Measurements from ENCODE around the gene ALG3. TPM values are rescaled to one million over a fixed set of nuclear protein-coding genes. Genes with fewer than 3 reads are reported as not detected.

The ALG3 gene
- total RNA-seq, 1 donor from 2014 or later = 30.1 TPM

DNA sequence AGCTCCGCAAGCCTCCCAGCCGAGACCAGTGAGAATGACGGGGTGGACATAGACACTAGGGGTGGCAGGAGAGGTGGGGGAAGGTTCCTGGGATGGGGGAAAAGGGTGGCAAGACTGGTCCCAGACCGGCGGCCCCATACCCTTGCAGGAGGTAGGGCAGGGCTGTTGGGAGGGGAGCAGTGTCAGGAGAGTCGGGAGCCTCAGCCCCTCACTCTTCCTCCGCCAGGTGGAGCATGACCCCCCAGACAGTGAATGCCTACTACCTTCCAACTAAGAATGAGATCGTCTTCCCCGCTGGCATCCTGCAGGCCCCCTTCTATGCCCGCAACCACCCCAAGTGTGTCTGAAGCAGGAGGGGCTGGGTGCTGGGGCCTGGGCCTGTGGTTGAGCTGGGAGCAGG lies 41.6 kb upstream of the ALG3 start:
- no peaks in the 10 kb centered on the region for H3K36me3 ChIP-seq
- intact Hi-C loops (cut with DNase I) = no loop called here
- TF ChIP-seq, protein P1, sequence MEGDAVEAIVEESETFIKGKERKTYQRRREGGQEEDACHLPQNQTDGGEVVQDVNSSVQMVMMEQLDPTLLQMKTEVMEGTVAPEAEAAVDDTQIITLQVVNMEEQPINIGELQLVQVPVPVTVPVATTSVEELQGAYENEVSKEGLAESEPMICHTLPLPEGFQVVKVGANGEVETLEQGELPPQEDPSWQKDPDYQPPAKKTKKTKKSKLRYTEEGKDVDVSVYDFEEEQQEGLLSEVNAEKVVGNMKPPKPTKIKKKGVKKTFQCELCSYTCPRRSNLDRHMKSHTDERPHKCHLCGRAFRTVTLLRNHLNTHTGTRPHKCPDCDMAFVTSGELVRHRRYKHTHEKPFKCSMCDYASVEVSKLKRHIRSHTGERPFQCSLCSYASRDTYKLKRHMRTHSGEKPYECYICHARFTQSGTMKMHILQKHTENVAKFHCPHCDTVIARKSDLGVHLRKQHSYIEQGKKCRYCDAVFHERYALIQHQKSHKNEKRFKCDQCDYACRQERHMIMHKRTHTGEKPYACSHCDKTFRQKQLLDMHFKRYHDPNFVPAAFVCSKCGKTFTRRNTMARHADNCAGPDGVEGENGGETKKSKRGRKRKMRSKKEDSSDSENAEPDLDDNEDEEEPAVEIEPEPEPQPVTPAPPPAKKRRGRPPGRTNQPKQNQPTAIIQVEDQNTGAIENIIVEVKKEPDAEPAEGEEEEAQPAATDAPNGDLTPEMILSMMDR (IDR thresholded peaks at IDR 0.05) = no peak
- ATAC-seq (no peak), DNase-seq (no peak)
- no peak overlapping the region for H3K4me3 ChIP-seq
- no peaks in the 10 kb centered on the region for H3K27me3 ChIP-seq (ENCODE audit: low read depth)
- H3K9me3 ChIP-seq = no peaks in the 10 kb centered on the region
- no peak overlapping the region for H3K27ac ChIP-seq
- H3K4me1 ChIP-seq = no peaks in the 10 kb centered on the region

DNA sequence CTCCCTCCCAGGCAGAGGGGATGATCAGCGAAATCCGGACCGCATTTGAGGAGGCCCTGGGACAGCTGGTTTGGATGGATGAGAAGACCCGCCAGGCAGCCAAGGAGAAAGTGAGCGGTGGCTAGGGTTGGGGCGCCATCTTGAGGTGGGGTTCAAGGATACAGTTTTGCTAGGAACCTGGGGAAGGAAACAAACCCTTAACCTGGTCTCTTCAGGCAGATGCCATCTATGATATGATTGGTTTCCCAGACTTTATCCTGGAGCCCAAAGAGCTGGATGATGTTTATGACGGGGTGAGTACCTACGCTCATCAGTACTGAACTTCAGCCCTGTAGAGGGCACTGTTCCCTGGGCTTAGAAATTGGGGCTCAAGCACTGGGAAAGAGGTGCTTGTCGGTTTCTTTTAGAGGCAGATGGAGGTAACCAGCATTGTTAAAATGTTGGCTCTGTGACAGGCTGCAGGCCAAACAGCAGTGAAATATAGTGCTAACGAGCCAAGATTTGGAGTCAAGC lies 40.7 kb upstream of the ALG3 start:
- H3K4me3 ChIP-seq = no peak overlapping the region
- H3K36me3 ChIP-seq = no peaks in the 10 kb centered on the region
- DNase-seq (peak; percentile 58), ATAC-seq (peak; percentile 49 to 54)
- TF ChIP-seq, protein P1 (IDR thresholded peaks at IDR 0.05) = peak; percentile 54
- intact Hi-C loops (cut with DNase I) = no loop called here
- no peaks in the 10 kb centered on the region for H3K9me3 ChIP-seq
- H3K27ac ChIP-seq = no peak overlapping the region
- no peaks in the 10 kb centered on the region for H3K27me3 ChIP-seq (ENCODE audit: low read depth)
- no peaks in the 10 kb centered on the region for H3K4me1 ChIP-seq

DNA sequence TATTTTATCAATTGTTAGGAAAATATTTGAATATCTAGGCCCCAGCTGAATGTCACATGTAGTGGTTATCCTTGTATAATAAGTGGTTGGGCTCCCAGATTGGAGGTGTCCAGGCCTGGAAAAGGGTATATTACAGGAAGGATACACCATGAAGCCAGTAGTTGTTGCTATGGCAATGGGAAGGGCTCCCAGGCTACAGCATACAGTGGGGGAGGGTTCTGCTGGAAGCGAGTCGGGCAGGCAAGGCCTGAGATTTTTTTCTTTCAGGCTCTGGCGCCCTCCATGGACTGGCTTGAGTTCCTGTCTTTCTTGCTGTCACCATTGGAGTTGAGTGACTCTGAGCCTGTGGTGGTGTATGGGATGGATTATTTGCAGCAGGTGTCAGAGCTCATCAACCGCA lies 35.9 kb upstream of the ALG3 start:
- no peak overlapping the region for H3K27ac ChIP-seq
- intact Hi-C loops (cut with DNase I) = no loop called here
- peak; percentile 8 to 15 for ATAC-seq
- no peaks in the 10 kb centered on the region for H3K27me3 ChIP-seq (ENCODE audit: low read depth)
- H3K36me3 ChIP-seq = no peaks in the 10 kb centered on the region
- no peaks in the 10 kb centered on the region for H3K9me3 ChIP-seq
- DNase-seq = no peak
- no peak overlapping the region for H3K4me3 ChIP-seq
- TF ChIP-seq, protein P1 (IDR thresholded peaks at IDR 0.05) = no peak
- H3K4me1 ChIP-seq = no peaks in the 10 kb centered on the region

DNA sequence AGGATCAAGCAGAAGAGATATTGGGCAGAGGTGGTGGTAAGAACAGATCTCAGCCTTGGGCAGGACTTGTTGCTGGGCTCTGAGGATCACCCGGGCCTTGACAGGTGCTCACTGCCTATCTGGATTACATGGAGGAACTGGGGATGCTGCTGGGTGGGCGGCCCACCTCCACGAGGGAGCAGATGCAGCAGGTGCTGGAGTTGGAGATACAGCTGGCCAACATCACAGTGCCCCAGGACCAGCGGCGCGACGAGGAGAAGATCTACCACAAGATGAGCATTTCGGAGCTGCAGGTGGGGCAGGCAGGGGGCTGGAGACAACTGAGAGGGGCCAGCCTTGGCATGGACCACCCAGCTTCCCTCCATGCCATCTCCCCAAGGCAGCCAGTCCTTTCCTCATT lies 34.9 kb upstream of the ALG3 start:
- Histone ChIP-seq H3K27ac (no peak overlapping the region), H3K27me3 (ENCODE audit: low read depth) (no peaks in the 10 kb centered on the region), H3K4me1 (no peaks in the 10 kb centered on the region), H3K36me3 (no peaks in the 10 kb centered on the region), H3K9me3 (no peaks in the 10 kb centered on the region), H3K4me3 (no peak overlapping the region)
- ATAC-seq = no peak
- DNase-seq = no peak
- TF ChIP-seq, protein P1 (IDR thresholded peaks at IDR 0.05) = no peak
- intact Hi-C loops (cut with DNase I) = no loop called here

DNA sequence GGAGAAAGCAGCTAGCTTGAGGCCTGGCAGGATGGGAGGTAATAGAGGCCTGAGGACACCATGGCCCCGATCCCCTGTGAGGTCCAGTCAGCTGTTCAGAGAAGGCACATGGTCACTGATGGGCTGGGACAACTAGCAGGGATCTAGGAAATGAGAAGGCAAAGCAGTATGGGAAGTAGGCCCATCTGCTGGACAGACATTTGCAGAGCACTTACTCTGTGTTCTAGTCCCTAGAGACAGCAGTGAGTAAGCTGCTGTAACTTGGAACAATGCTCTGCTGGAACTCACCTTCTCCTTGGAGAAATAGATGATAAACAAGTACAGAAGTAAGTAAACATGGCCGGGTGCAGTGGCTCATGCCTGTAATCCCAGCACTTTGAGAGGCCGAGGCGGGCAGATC lies 34.2 kb upstream of the ALG3 start:
- no peaks in the 10 kb centered on the region for H3K36me3 ChIP-seq
- no peaks in the 10 kb centered on the region for H3K4me1 ChIP-seq
- H3K9me3 ChIP-seq = no peaks in the 10 kb centered on the region
- H3K27me3 ChIP-seq (ENCODE audit: low read depth) = no peaks in the 10 kb centered on the region
- TF ChIP-seq, protein P1 (IDR thresholded peaks at IDR 0.05) = no peak
- DNase-seq (no peak), ATAC-seq (no peak)
- no peak overlapping the region for H3K4me3 ChIP-seq
- intact Hi-C loops (cut with DNase I) = no loop called here
- no peak overlapping the region for H3K27ac ChIP-seq

DNA sequence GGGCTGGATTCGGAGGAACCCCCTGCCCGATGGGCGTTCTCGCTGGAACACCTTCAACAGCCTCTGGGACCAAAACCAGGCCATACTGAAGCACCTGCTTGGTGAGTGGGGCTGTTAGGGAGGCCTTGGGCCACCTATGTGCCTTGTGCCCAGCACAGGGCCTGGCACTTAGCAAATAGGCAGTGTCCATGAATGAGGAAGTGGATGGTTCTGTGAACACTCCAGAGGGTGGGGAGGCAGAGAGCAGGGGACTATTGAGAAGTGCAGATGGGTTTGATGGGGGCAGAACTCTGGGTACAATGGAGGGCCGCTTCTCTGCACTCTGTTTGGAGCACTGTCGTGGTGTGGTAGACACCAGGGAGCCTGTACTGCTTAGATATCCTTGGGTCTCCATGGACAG lies 28.6 kb upstream of the ALG3 start:
- Histone ChIP-seq H3K9me3 (no peaks in the 10 kb centered on the region), H3K27me3 (ENCODE audit: low read depth) (peaks cover 39% of the 10 kb centered on the region), H3K36me3 (no peaks in the 10 kb centered on the region), H3K4me3 (no peak overlapping the region), H3K4me1 (no peaks in the 10 kb centered on the region), H3K27ac (no peak overlapping the region)
- TF ChIP-seq, protein P1 (IDR thresholded peaks at IDR 0.05) = no peak
- no peak for DNase-seq
- peak in 1 of 2 donors; percentile 14 for ATAC-seq
- intact Hi-C loops (cut with DNase I) = no loop called here

All from lower lobe of right lung (tissue), 2 donors.